Endothelial cell (in vitro differentiated cells): ENCODE data around the gene BEST4. TPM values are rescaled to one million over a fixed set of nuclear protein-coding genes. Genes with fewer than 3 reads are reported as not detected.

Source experiments
- DNase-seq: peaks from one replicate; pipeline ENCODE4 v3.0.0; 2021; ENCODE audit warnings: low spot score
- H3K27ac Mint-ChIP-seq: one replicate; pipeline ENCODE4 v1.8.0; 2021; ENCODE audit warnings: mixed read lengths, inconsistent platforms; ENCODE audit not compliant: unreplicated experiment
- H3K27me3 Mint-ChIP-seq: one replicate; pipeline ENCODE4 v1.8.0; 2021; ENCODE audit warnings: mild to moderate bottlenecking, moderate library complexity, mixed read lengths, inconsistent platforms; ENCODE audit not compliant: unreplicated experiment
- H3K36me3 Mint-ChIP-seq: one replicate; pipeline ENCODE4 v1.8.0; 2021; ENCODE audit warnings: mild to moderate bottlenecking, low read depth, mixed read lengths, inconsistent platforms; ENCODE audit not compliant: unreplicated experiment
- H3K4me1 Mint-ChIP-seq: one replicate; pipeline ENCODE4 v1.8.0; 2021; ENCODE audit warnings: mild to moderate bottlenecking, mixed read lengths, inconsistent platforms; ENCODE audit not compliant: unreplicated experiment
- H3K4me3 Mint-ChIP-seq: one replicate; pipeline ENCODE4 v1.8.0; 2021; ENCODE audit warnings: mild to moderate bottlenecking, mixed read lengths, inconsistent platforms; ENCODE audit not compliant: unreplicated experiment
- H3K9me3 Mint-ChIP-seq: one replicate; pipeline ENCODE4 v1.8.0; 2021; ENCODE audit warnings: mixed read lengths, inconsistent platforms; ENCODE audit not compliant: unreplicated experiment
- CTCF ChIP-seq: fragments of 200-600 bp; sonication (generic); IDR thresholded peaks from one replicate; pipeline ENCODE4 v1.5.0; 2021; ENCODE audit warnings: antibody characterized with exemption; ENCODE audit not compliant: unreplicated experiment
- total RNA-seq: library from RNA; stranded (reverse); fragmentation: NEBNext Ultra II Directional; extraction: Animal tissue kit (Norgen Biotek cat#: 25700); gene quantifications from one replicate; pipeline ENCODE4 v1.2.1, GENCODE V29; 2021; ENCODE audit not compliant: unreplicated experiment

The BEST4 gene
- total RNA-seq, 1 donor from 2014 or later = 0.18 TPM

GRCh38 chr1:44784094-44785028, 3.6 kb downstream of the BEST4 start:
- Mint-ChIP-seq H3K4me1 (peaks cover 8% of the 10 kb centered on the region), H3K4me3 (no peak overlapping the region), H3K9me3 (no peaks in the 10 kb centered on the region), H3K27ac (no peak overlapping the region), H3K27me3 (peaks cover 16% of the 10 kb centered on the region), H3K36me3 (peaks cover 12% of the 10 kb centered on the region)
- TF ChIP-seq CTCF = no peak
- no peak for DNase-seq

DNA sequence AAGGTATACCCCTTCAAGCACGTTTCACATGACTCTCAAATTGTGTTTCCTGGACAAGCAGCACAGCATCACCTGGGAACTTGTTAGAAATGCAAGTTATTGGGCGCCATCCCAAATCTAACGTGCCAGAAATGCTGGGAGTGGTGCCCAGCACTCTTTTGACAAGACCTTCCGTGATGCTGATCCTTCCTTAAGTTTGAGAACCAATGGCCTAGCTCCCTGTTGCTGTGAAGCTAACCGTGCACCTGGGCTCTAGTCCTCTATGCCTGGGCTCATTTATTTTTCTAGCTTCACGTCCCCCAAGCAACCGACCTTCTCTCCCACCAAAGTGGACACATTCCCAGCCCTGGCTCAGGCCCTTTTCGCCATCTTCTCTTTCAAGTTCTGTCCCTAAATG, 4.3 kb downstream of the BEST4 start:
- peaks cover 16% of the 10 kb centered on the region for H3K27me3 Mint-ChIP-seq
- no peak for DNase-seq
- H3K9me3 Mint-ChIP-seq = no peaks in the 10 kb centered on the region
- H3K27ac Mint-ChIP-seq = no peak overlapping the region
- H3K4me1 Mint-ChIP-seq = peaks cover 9% of the 10 kb centered on the region
- H3K4me3 Mint-ChIP-seq = no peak overlapping the region
- H3K36me3 Mint-ChIP-seq = peaks cover 17% of the 10 kb centered on the region
- TF ChIP-seq CTCF = no peak

- peaks cover 32% of the 10 kb centered on the region for H3K36me3 Mint-ChIP-seq
- no peaks in the 10 kb centered on the region for H3K9me3 Mint-ChIP-seq
- no peak for TF ChIP-seq CTCF
- no peak overlapping the region for H3K27ac Mint-ChIP-seq
- H3K4me3 Mint-ChIP-seq = peak overlapping the region; percentile 59
- H3K4me1 Mint-ChIP-seq = peaks cover 23% of the 10 kb centered on the region
- DNase-seq = no peak
- peaks cover 19% of the 10 kb centered on the region for H3K27me3 Mint-ChIP-seq
Measured at GRCh38 chr1:44780583-44781121, 7.3 kb downstream of the BEST4 start.

DNA sequence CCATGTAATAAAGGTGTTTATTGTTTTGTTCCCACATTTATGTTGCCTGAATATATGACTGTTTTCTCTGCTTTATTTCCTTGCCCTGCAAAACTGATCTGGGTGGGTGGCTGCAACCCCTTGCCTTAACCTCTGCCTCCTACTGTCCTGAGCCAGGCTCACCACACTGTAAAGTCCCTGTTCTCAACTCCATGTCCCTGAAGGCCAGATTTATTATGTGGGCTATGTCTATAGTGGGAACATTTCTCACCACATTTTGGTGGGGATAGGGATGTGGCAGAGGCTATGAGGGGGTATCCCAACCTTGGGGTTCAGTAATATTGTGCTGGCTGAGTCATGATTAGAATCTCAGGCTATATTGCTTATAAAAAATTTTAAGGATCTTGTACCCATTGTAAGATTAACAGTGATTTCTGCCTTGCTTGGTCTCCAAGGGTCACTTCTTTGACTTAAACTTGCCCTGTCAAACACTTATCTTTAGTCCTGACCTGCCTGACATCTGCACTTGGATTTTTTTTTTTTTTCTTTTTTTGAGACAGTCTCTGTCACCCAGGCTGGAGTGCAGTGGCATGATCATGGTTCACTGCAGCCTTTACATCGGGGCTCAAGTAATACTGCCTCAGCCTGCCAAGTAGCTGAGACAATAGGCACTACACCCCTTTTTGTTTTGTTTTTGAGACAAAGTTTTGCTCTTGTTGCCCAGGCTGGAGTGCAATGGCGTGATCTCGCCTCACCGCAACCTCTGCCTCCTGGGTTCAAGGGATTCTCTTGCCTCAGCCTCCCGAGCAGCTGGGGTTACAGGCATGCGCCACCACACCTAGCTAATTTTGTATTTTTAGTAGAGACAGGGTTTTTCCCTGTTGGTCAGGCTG, 9.0 kb downstream of the BEST4 start:
- Mint-ChIP-seq H3K4me1 (peaks cover 22% of the 10 kb centered on the region), H3K4me3 (peak overlapping the region; percentile 72), H3K9me3 (no peaks in the 10 kb centered on the region), H3K27me3 (peaks cover 12% of the 10 kb centered on the region), H3K27ac (no peak overlapping the region), H3K36me3 (peaks cover 32% of the 10 kb centered on the region)
- TF ChIP-seq CTCF = no peak
- no peak for DNase-seq
